ENCODE measurements around the gene MACROD2. TPM values are rescaled to one million over a fixed set of nuclear protein-coding genes. Genes with fewer than 3 reads are reported as not detected.

MACROD2 gene
- polyA plus RNA-seq, 1 donor from 2014 or later: 23.2 TPM

DNA sequence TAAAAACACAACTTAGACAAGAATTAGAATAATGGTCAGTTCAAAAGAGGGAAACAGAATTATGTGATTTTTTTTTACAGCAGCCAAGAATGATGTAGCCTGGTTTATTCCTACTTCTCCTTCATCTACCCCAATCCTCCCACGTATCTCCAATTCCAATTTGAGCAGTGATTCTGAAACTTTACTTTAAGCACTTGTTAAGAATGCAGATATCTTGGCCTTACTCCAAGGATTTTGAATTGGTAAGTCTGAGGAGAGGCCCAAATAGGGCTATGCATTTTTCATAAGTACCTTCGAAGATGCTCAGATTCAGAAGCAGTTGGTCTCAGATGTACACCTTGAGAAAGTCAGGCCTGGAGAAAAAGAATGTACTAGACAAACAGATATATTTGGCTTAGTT lies 575.5 kb downstream of the MACROD2 start:
- no peaks in the 10 kb centered on the region for H3K9me2 ChIP-seq (ENCODE audit: insufficient read depth, low read length)
- H2AFZ ChIP-seq (ENCODE audit: low read depth, low read length): no peak overlapping the region
- no peak overlapping the region for H3K9ac ChIP-seq (ENCODE audit: low read length)
- no peaks in the 10 kb centered on the region for H3K36me3 ChIP-seq (ENCODE audit: insufficient read depth, low read length)
- H3K9me3 ChIP-seq (ENCODE audit: low read length): no peaks in the 10 kb centered on the region
- no peaks in the 10 kb centered on the region for H3K79me2 ChIP-seq (replicated peaks; ENCODE audit: insufficient read depth, low read length)
- H3K27me3 ChIP-seq (ENCODE audit: insufficient read depth, low read depth, low read length): no peaks in the 10 kb centered on the region
- H4K20me1 ChIP-seq (ENCODE audit: insufficient read depth): no peaks in the 10 kb centered on the region
- H3K4me2 ChIP-seq (ENCODE audit: low read length): no peak overlapping the region
- no peak overlapping the region for H3K4me3 ChIP-seq (ENCODE audit: low read length)
- H3K27ac ChIP-seq (ENCODE audit: low read length): no peak overlapping the region
- no peaks in the 10 kb centered on the region for H3F3A ChIP-seq (ENCODE audit: insufficient read depth, low read length, poor library complexity, severe bottlenecking)
- TF ChIP-seq EP300 (conservative IDR thresholded peaks at IDR 0.05; ENCODE audit: poor library complexity, severe bottlenecking) (no peak), EZH2 (IDR thresholded peaks at IDR 0.05; ENCODE audit: borderline replicate concordance, insufficient read depth, low read length, poor library complexity, severe bottlenecking) (no peak), RAD21 (conservative IDR thresholded peaks at IDR 0.05) (no peak), REST (IDR thresholded peaks at IDR 0.05; ENCODE audit: borderline replicate concordance) (no peak), TAF1 (IDR thresholded peaks at IDR 0.05; ENCODE audit: low read depth) (no peak), SMC3 (conservative IDR thresholded peaks at IDR 0.05; ENCODE audit: poor library complexity) (no peak), CTCF (IDR thresholded peaks at IDR 0.05; ENCODE audit: poor library complexity, severe bottlenecking) (no peak), POLR2AphosphoS5 (IDR thresholded peaks at IDR 0.05) (no peak), MXI1 (conservative IDR thresholded peaks at IDR 0.05; ENCODE audit: poor library complexity, severe bottlenecking) (no peak)

GRCh38 chr20:14573676-14574075 lies 578.4 kb downstream of the MACROD2 start:
- no peaks in the 10 kb centered on the region for H3K9me3 ChIP-seq (ENCODE audit: low read length)
- H3K27ac ChIP-seq (ENCODE audit: low read length): no peak overlapping the region
- H3K36me3 ChIP-seq (ENCODE audit: insufficient read depth, low read length): no peaks in the 10 kb centered on the region
- H3K9me2 ChIP-seq (ENCODE audit: insufficient read depth, low read length): no peaks in the 10 kb centered on the region
- no peak overlapping the region for H2AFZ ChIP-seq (ENCODE audit: low read depth, low read length)
- no peaks in the 10 kb centered on the region for H3K79me2 ChIP-seq (replicated peaks; ENCODE audit: insufficient read depth, low read length)
- no peak overlapping the region for H3K4me3 ChIP-seq (ENCODE audit: low read length)
- H4K20me1 ChIP-seq (ENCODE audit: insufficient read depth): no peaks in the 10 kb centered on the region
- no peak overlapping the region for H3K9ac ChIP-seq (ENCODE audit: low read length)
- H3K4me2 ChIP-seq (ENCODE audit: low read length): no peak overlapping the region
- no peak for TF ChIP-seq EP300 (conservative IDR thresholded peaks at IDR 0.05; ENCODE audit: poor library complexity, severe bottlenecking)
- no peak for TF ChIP-seq CTCF (IDR thresholded peaks at IDR 0.05; ENCODE audit: poor library complexity, severe bottlenecking)
- no peak for TF ChIP-seq EZH2 (IDR thresholded peaks at IDR 0.05; ENCODE audit: borderline replicate concordance, insufficient read depth, low read length, poor library complexity, severe bottlenecking)
- TF ChIP-seq REST (IDR thresholded peaks at IDR 0.05; ENCODE audit: borderline replicate concordance): no peak
- TF ChIP-seq MXI1 (conservative IDR thresholded peaks at IDR 0.05; ENCODE audit: poor library complexity, severe bottlenecking): no peak
- no peak for TF ChIP-seq POLR2AphosphoS5 (IDR thresholded peaks at IDR 0.05)
- no peak for TF ChIP-seq TAF1 (IDR thresholded peaks at IDR 0.05; ENCODE audit: low read depth)
- no peak for TF ChIP-seq SMC3 (conservative IDR thresholded peaks at IDR 0.05; ENCODE audit: poor library complexity)
- TF ChIP-seq RAD21 (conservative IDR thresholded peaks at IDR 0.05): no peak
- H3K27me3 ChIP-seq (ENCODE audit: insufficient read depth, low read depth, low read length): no peaks in the 10 kb centered on the region
- H3F3A ChIP-seq (ENCODE audit: insufficient read depth, low read length, poor library complexity, severe bottlenecking): no peaks in the 10 kb centered on the region
